Hepatocyte (in vitro differentiated cells): ENCODE data around the gene SEL1L. TPM values are rescaled to one million over a fixed set of nuclear protein-coding genes. Genes with fewer than 3 reads are reported as not detected.
A peak's percentile ranks its signal among the peaks of the same experiment; 100 is the strongest.
"Not testable (repeated sequence)": the region's sequence is repeated elsewhere in the genome, so short reads cannot be mapped to it uniquely, and the experiment has no call there.

Source experiments
- DNase-seq: peaks from one replicate; pipeline ENCODE4 v3.0.0-alpha.2; 2016; ENCODE audit warnings: low spot score
- H2AFZ ChIP-seq: fragments of 200-600 bp; sonication (generic); 2 replicates; pipeline ENCODE4 v1.6.0; 2016; ENCODE audit warnings: antibody characterized with exemption, mild to moderate bottlenecking
- H3K27ac ChIP-seq: fragments of 200-600 bp; sonication (generic); 2 replicates; pipeline ENCODE4 v1.5.1; 2016; ENCODE audit warnings: mild to moderate bottlenecking
- H3K27me3 ChIP-seq: fragments of 200-600 bp; sonication (generic); 2 replicates; pipeline ENCODE4 v1.6.1; 2016
- H3K36me3 ChIP-seq: fragments of 200-600 bp; sonication (generic); replicated peaks from 2 replicates; pipeline ENCODE4 v1.5.1; 2016; ENCODE audit warnings: low read depth; ENCODE audit not compliant: insufficient read depth
- H3K4me1 ChIP-seq: fragments of 200-600 bp; sonication (generic); 2 replicates; pipeline ENCODE4 v1.5.1; 2016; ENCODE audit warnings: mild to moderate bottlenecking, moderate library complexity; ENCODE audit not compliant: insufficient read depth
- H3K4me2 ChIP-seq: fragments of 200-600 bp; sonication (generic); 2 replicates; pipeline ENCODE4 v1.6.0; 2016
- H3K4me3 ChIP-seq: fragments of 200-600 bp; sonication (generic); 2 replicates; pipeline ENCODE4 v1.5.1; 2016; ENCODE audit warnings: mild to moderate bottlenecking
- H3K79me2 ChIP-seq: fragments of 200-600 bp; sonication (generic); 2 replicates; pipeline ENCODE4 v1.6.0; 2017; ENCODE audit warnings: mild to moderate bottlenecking
- H3K9me2 ChIP-seq: fragments of 200-600 bp; sonication (generic); replicated peaks from 2 replicates; pipeline ENCODE4 v1.6.0; 2017; ENCODE audit warnings: mild to moderate bottlenecking; ENCODE audit not compliant: insufficient read depth
- H3K9me3 ChIP-seq: fragments of 200-600 bp; sonication (generic); 2 replicates; pipeline ENCODE4 v1.5.1; 2016; ENCODE audit warnings: low read depth, mild to moderate bottlenecking
- H4K20me1 ChIP-seq: fragments of 200-600 bp; sonication (generic); 2 replicates; pipeline ENCODE4 v1.6.0; 2016; ENCODE audit warnings: mild to moderate bottlenecking; ENCODE audit not compliant: insufficient read depth, poor library complexity, severe bottlenecking
- CTCF ChIP-seq: fragments of 200-600 bp; sonication (generic); IDR thresholded peaks from 2 replicates; pipeline ENCODE4 v1.5.1; 2016; ENCODE audit warnings: antibody characterized with exemption, mild to moderate bottlenecking; ENCODE audit not compliant: poor library complexity
- EZH2 ChIP-seq: fragments of 200-600 bp; sonication (generic); IDR thresholded peaks from 2 replicates; pipeline ENCODE4 v1.6.1; 2016; ENCODE audit warnings: antibody characterized with exemption, mild to moderate bottlenecking, borderline replicate concordance
- EZH2phosphoT487 ChIP-seq: fragments of 200-600 bp; sonication (generic); IDR thresholded peaks from one replicate; pipeline ENCODE4 v1.6.1; 2018; ENCODE audit warnings: antibody characterized with exemption, mild to moderate bottlenecking, low read depth, moderate library complexity; ENCODE audit not compliant: unreplicated experiment, severe bottlenecking
- WGBS: methylation state at CpG from one replicate; pipeline ENCODE4 v1.1.6; 2016; ENCODE audit warnings: low lambda C conversion rate; ENCODE audit errors: missing lambda C conversion rate; 5-methylcytosine and 5-hydroxymethylcytosine counted together
- polyA plus RNA-seq: library from polyadenylated mRNA; unstranded; fragments of >200 nt; fragmentation: Nextera tagmentation; extraction: Ambion mirVana; gene quantifications from 2 replicates; pipeline ENCODE4 v1.2.1, GENCODE V29; 2016
- total RNA-seq: library from RNA; depleted of rRNA; stranded (reverse); fragments of >200 nt; gene quantifications from 2 replicates; pipeline ENCODE4 v1.2.3, GENCODE V29; 2014

SEL1L gene
- total and polyA plus RNA-seq, 2 experiments from 2014 or later = 53.0 to 89.4 TPM

GRCh38 chr14:81516986-81517797 is 16.5 kb downstream of the SEL1L start:
- DNase-seq = peak; percentile 79
- 25% methylated on average over 2 of the region's 2 CpGs for WGBS
- H4K20me1 ChIP-seq = peaks cover 5% of the 10 kb centered on the region

DNA sequence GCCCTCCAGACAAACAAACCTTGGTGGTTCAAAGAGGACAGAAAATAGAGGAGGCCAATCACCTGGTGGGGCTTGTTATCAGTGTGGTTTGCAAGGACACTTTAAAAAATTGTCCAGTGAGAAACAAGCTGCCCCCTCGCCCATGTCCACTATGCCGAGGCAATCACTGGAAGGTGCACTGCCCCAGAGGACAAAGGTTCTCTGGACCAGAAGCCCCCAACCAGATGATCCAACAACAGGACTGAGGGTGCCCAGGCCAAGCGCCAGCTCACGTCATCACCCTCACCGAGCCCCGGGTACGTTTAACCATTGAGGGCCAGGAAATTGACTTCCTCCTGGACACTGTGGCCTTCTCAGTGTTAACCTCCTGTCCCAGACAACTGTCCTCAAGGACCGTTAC is 17.7 kb downstream of the SEL1L start:
- H3K9me3 ChIP-seq, H3K4me3 ChIP-seq, H3K27me3 ChIP-seq, H3K36me3 ChIP-seq, DNase-seq, H3K4me2 ChIP-seq, H4K20me1 ChIP-seq, H2AFZ ChIP-seq, H3K9me2 ChIP-seq: not testable (repeated sequence)
- peaks cover 20% of the 10 kb centered on the region for H3K4me1 ChIP-seq
- H3K27ac ChIP-seq = peak overlapping the region; percentile 84
- H3K79me2 ChIP-seq = peaks cover 36% of the 10 kb centered on the region
- WGBS = 94% methylated on average over 8 of the region's 8 CpGs

More at GRCh38 chr14:81516986-81517797, 16.5 kb downstream of the SEL1L start:
- Histone ChIP-seq H3K79me2 (peaks cover 42% of the 10 kb centered on the region), H3K9me2 (no peaks in the 10 kb centered on the region), H3K4me2 (peak overlapping the region; percentile 48), H3K4me1 (peaks cover 20% of the 10 kb centered on the region), H3K9me3 (no peaks in the 10 kb centered on the region), H3K36me3 (no peaks in the 10 kb centered on the region), H3K4me3 (no peak overlapping the region), H3K27me3 (no peaks in the 10 kb centered on the region), H2AFZ (no peak overlapping the region), H3K27ac (peak overlapping the region; percentile 84)
- TF ChIP-seq CTCF (no peak), EZH2 (no peak), EZH2phosphoT487 (no peak)

DNA sequence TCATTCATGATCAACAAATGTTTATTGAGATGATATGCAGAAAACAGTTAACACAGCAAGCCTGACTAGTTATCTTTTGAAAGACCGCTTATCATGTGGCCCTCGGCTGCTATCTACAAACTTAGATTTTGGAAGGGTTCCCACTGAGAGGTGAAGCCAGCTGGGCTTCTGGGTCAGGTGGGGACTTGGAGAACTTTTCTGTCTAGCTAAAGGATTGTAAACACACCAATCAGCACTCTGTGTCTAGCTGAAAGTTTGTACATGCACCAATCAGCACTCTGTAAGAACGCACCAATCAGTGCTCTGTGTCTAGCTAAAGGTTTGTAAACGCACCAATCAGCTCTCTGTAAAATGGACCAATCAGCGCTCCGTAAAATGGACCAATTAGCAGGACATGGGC is 20.8 kb downstream of the SEL1L start:
- H3K4me1 ChIP-seq = peaks cover 24% of the 10 kb centered on the region
- H3K27ac ChIP-seq = not testable (repeated sequence)
- WGBS = 96% methylated on average over 6 of the region's 6 CpGs

GRCh38 chr14:81511111-81511904 is 22.3 kb downstream of the SEL1L start:
- DNase-seq = no peak
- Histone ChIP-seq H3K79me2 (peaks cover 27% of the 10 kb centered on the region), H4K20me1 (no peaks in the 10 kb centered on the region), H2AFZ (no peak overlapping the region), H3K9me2 (no peaks in the 10 kb centered on the region), H3K4me3 (no peak overlapping the region), H3K4me2 (no peak overlapping the region), H3K27ac (no peak overlapping the region), H3K27me3 (no peaks in the 10 kb centered on the region), H3K9me3 (no peaks in the 10 kb centered on the region), H3K36me3 (no peaks in the 10 kb centered on the region), H3K4me1 (peaks cover 15% of the 10 kb centered on the region)
- TF ChIP-seq EZH2phosphoT487 (no peak), EZH2 (no peak), CTCF (no peak)
- WGBS = 74% methylated on average over 6 of the region's 6 CpGs

More for the DNA sequence above, 20.8 kb downstream of the SEL1L start:
- not testable (repeated sequence) for H4K20me1 ChIP-seq, H3K4me2 ChIP-seq, H3K4me3 ChIP-seq, H3K27me3 ChIP-seq, H3K36me3 ChIP-seq, H3K9me2 ChIP-seq, H3K9me3 ChIP-seq, DNase-seq, H2AFZ ChIP-seq
- peaks cover 33% of the 10 kb centered on the region for H3K79me2 ChIP-seq
